Stimulated activated CD4-positive, alpha-beta T cell treated with anti-CD3 and anti-CD28 coated beads, TNF-alpha, amount 100 ng/mL, for 4 hours (primary cell): ENCODE measurements around the gene MYL10.

Experiments used
- DNase-seq, 3 experiments: peaks; one replicate each; pipeline ENCODE4 v3.0.0-alpha.2; 2020; ENCODE audit warnings: low read depth in 3 of 3

Gene MYL10

GRCh38 chr7:101629171-101629570 lies at the start of gene MYL10:
Gene MYL10, minus strand, starts transcription at chr7:101629296. Its CDS starts 178 bp downstream, at chr7:101629118.
- DNase-seq, result no peak

- DNase-seq, result no peak
Observed at GRCh38 chr7:101678658-101679057, 49.6 kb upstream of the MYL10 start.

- no peak for DNase-seq
Observed at GRCh38 chr7:101677797-101678479, 48.8 kb upstream of the MYL10 start.

GRCh38 chr7:101677391-101677790 lies 48.3 kb upstream of the MYL10 start:
- DNase-seq, result no peak

GRCh38 chr7:101676956-101677355 lies 47.9 kb upstream of the MYL10 start:
- DNase-seq, result no peak

GRCh38 chr7:101676062-101676598 lies 47.0 kb upstream of the MYL10 start:
- no peak for DNase-seq

GRCh38 chr7:101674439-101674838 lies 45.3 kb upstream of the MYL10 start:
- DNase-seq, result no peak

GRCh38 chr7:101673951-101674350 lies 44.9 kb upstream of the MYL10 start:
- no peak for DNase-seq

- DNase-seq, result no peak
Observed at GRCh38 chr7:101673315-101673714, 44.2 kb upstream of the MYL10 start.

GRCh38 chr7:101671371-101672356 lies 42.6 kb upstream of the MYL10 start:
- DNase-seq, result no peak

GRCh38 chr7:101669307-101669706 lies 40.2 kb upstream of the MYL10 start:
- no peak for DNase-seq

GRCh38 chr7:101668726-101669125 lies 39.6 kb upstream of the MYL10 start:
- DNase-seq, result no peak

GRCh38 chr7:101667920-101668319 lies 38.8 kb upstream of the MYL10 start:
- DNase-seq, result no peak

GRCh38 chr7:101667399-101667798 lies 38.3 kb upstream of the MYL10 start:
- DNase-seq, result no peak

GRCh38 chr7:101666741-101667140 lies 37.6 kb upstream of the MYL10 start:
- no peak for DNase-seq

GRCh38 chr7:101666293-101666692 lies 37.2 kb upstream of the MYL10 start:
- no peak for DNase-seq

GRCh38 chr7:101664893-101665471 lies 35.9 kb upstream of the MYL10 start:
- DNase-seq, result no peak

GRCh38 chr7:101664436-101664835 lies 35.3 kb upstream of the MYL10 start:
- DNase-seq, result no peak

GRCh38 chr7:101663747-101664146 lies 34.7 kb upstream of the MYL10 start:
- no peak for DNase-seq

GRCh38 chr7:101662447-101662998 lies 33.4 kb upstream of the MYL10 start:
- no peak for DNase-seq

- no peak for DNase-seq
Observed at GRCh38 chr7:101659706-101660105, 30.6 kb upstream of the MYL10 start.

- DNase-seq, result no peak
Observed at GRCh38 chr7:101657171-101657570, 28.1 kb upstream of the MYL10 start.
